Adipocyte (in vitro differentiated cells): ENCODE measurements around the gene BTBD9.
"Not testable (repeated sequence)": the region's sequence is repeated elsewhere in the genome, so short reads cannot be mapped to it uniquely, and the experiment has no call there.

Experiments
- DNase-seq: peaks from one replicate; pipeline ENCODE4 v3.0.0-alpha.2; 2015; ENCODE audit warnings: low read depth
- H3K27me3 ChIP-seq: replicated peaks from 2 replicates; pipeline ENCODE4 v1.7.0; 2013; ENCODE audit warnings: mild to moderate bottlenecking, low read length, moderate library complexity; ENCODE audit not compliant: control insufficient read depth, insufficient read depth
- H3K36me3 ChIP-seq: 2 replicates; pipeline ENCODE4 v1.7.0; 2013; ENCODE audit warnings: low read length, mild to moderate bottlenecking, moderate library complexity; ENCODE audit not compliant: control insufficient read depth, insufficient read depth, severe bottlenecking
- H3K4me1 ChIP-seq: 2 replicates; pipeline ENCODE4 v1.7.0; 2013; ENCODE audit warnings: mild to moderate bottlenecking, low read length, moderate library complexity; ENCODE audit not compliant: control insufficient read depth, insufficient read depth
- H3K4me3 ChIP-seq: 2 replicates; pipeline ENCODE4 v1.7.0; 2013; ENCODE audit warnings: mild to moderate bottlenecking, low read length, moderate library complexity
- H3K9ac ChIP-seq: 2 replicates; pipeline ENCODE4 v1.7.0; 2013; ENCODE audit warnings: mild to moderate bottlenecking, low read length, moderate library complexity
- H3K9me3 ChIP-seq: 2 replicates; pipeline ENCODE4 v1.7.0; 2013; ENCODE audit warnings: mild to moderate bottlenecking, low read length, moderate library complexity; ENCODE audit not compliant: control insufficient read depth

BTBD9 gene

DNA sequence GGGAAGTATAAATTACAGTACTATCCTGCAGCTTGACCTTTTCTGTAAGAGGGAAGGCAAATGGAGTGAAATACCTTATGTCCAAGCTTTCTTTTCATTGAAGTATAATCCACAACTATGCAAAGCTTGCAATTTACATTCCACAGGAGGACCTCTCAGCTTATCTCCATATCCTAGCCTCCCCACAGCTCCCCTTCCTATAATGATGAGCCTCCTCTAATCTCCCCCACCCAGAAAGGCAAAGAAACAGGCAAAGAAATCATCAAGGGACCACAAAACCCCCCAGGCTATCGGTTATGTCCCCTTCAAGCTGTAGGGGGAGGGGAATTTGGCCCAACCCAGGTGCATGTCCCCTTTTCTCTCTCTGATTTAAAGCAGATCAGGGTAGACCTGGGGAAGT, 21.4 kb downstream of the BTBD9 start:
- not testable (repeated sequence) for H3K4me1 ChIP-seq, H3K9ac ChIP-seq, H3K9me3 ChIP-seq, H3K36me3 ChIP-seq, H3K27me3 ChIP-seq, H3K4me3 ChIP-seq, DNase-seq

DNA sequence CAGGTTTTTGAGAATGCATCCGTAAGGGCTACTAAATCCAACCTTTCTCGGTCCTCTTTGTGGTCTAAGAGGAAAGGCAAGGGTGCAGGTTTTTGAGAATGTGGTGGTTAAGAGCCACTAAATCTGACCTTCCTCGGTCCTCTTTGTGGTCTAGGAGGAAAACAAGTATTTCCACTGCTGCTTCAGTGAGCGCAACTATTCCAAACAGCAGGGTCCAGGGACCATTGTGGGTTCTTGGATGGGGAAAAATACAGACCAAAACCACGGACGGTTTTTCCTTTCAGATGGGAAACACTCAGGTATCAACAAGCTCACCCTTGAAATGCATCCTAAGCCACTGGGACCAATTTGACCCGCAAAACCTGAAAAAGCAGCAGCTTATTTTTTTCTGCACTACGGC, 21.9 kb downstream of the BTBD9 start:
- no peak overlapping the region for H3K9ac ChIP-seq
- no peaks in the 10 kb centered on the region for H3K9me3 ChIP-seq
- peaks cover 13% of the 10 kb centered on the region for H3K4me1 ChIP-seq
- no peak for DNase-seq
- no peaks in the 10 kb centered on the region for H3K36me3 ChIP-seq
- H3K27me3 ChIP-seq, result no peaks in the 10 kb centered on the region
- H3K4me3 ChIP-seq, result no peak overlapping the region

DNA sequence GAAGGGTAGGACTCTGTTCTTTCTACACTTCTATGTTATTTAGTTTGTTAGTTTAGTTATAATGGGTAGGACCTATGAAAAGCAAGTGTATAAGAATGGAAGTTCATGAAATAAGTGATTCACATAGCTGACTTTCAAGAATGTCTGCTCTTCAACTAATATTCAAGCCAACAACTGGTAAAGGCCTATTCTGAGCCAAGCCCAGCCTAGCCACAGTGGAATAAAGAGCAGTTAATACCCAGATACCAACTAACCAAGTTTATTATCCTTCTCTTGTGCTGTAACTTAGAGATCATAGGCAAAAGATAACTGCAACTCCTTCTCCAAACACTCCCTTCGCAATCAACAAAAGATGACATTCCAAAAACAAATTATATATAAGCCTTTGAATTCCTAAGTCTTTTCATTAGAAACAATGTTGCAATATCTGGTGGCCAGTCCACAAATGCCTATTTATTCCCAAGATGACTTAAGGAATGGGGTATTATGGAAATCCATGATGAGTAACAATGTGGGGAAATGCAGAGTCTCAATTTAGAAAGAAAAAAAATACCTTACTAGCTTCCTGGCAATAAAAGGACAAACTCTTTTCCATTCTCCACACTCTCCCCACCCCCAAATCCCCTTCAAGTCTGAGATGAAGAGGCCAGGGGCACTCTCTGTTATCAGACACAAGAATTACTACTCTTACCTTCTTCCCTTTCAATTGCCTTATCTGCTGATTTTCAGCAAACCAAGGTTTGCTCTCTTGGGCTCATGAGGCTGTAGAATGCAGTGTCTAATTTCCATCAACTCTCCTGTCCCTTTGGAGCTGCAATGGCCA, 27.4 kb downstream of the BTBD9 start:
- Histone ChIP-seq H3K9me3 (no peaks in the 10 kb centered on the region), H3K36me3 (no peaks in the 10 kb centered on the region), H3K4me1 (peaks cover 37% of the 10 kb centered on the region), H3K4me3 (peak overlapping the region; percentile 65), H3K9ac (peak overlapping the region; percentile 3), H3K27me3 (no peaks in the 10 kb centered on the region)
- DNase-seq, result peak; percentile 74

DNA sequence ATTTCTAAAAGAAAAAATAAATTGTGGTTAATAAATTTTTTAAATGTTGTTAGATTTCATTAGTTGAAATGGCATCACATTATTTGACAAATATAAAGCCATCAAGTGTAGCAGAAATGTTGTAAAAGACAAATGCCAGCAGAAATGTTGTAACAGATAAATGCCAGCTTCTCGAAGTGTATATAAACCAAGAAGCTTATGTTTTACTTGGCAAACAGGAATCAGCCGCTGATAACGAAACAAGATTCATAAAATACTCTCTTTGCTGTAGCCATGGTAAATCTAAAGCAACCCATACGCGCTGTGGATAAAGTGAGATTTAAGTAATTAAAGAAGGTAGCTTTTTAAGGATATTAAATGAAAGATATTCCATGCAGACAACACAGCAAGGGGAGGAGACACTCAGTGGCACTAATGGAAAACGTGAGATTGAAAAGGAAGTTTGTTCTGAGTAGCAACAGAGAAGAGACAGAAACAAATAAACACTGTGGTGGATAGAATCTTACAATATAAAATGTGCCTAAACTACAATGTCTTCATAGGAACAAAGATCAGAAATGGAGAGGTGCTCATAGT, 29.6 kb downstream of the BTBD9 start:
- Histone ChIP-seq H3K9me3 (no peaks in the 10 kb centered on the region), H3K4me1 (peaks cover 37% of the 10 kb centered on the region), H3K4me3 (no peak overlapping the region), H3K27me3 (no peaks in the 10 kb centered on the region), H3K36me3 (no peaks in the 10 kb centered on the region), H3K9ac (no peak overlapping the region)
- DNase-seq, result no peak

DNA sequence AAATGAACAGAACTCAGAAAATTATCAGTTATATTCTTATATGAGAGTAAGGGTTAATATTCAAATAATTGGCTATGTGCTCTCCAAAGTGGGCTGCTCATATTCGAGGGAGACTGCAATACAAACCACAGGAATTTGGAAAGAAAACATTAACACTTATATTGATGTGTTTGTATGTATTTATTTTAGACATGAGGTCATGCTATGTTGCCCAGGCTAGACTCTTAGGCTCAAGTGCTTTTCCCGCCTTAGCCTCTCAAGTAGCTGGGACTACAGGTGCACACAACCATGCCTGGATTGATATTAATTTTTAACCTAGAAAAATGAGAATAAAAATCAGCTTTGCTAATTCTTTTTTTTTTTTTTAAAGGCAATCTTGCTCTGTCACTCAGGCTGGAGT, 35.0 kb downstream of the BTBD9 start:
- no peaks in the 10 kb centered on the region for H3K36me3 ChIP-seq
- peak; percentile 13 for DNase-seq
- no peaks in the 10 kb centered on the region for H3K9me3 ChIP-seq
- H3K27me3 ChIP-seq, result no peaks in the 10 kb centered on the region
- H3K4me1 ChIP-seq, result peaks cover 9% of the 10 kb centered on the region
- H3K9ac ChIP-seq, result no peak overlapping the region
- H3K4me3 ChIP-seq, result no peak overlapping the region

DNA sequence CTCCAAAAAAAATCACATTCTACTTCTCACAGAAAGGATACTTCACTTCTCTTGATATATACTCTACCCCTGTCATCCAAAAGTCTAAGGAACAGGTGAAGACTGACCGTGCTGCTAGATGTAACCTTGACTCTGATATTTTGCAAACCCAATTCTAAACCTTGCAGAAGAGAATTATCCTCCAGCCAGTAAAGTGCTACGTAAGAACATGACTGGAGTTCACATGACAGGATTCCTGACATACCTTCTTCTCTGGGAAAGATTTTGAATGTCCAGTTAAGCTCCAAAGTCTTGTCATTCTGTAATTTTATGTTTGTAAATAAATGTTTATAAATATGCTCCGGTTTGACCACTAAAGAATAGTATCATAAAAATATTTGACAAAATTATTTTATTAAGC, 35.8 kb downstream of the BTBD9 start:
- Histone ChIP-seq H3K9me3 (no peaks in the 10 kb centered on the region), H3K9ac (no peak overlapping the region), H3K4me3 (no peak overlapping the region), H3K27me3 (no peaks in the 10 kb centered on the region), H3K4me1 (peaks cover 7% of the 10 kb centered on the region), H3K36me3 (no peaks in the 10 kb centered on the region)
- DNase-seq, result peak; percentile 40

DNA sequence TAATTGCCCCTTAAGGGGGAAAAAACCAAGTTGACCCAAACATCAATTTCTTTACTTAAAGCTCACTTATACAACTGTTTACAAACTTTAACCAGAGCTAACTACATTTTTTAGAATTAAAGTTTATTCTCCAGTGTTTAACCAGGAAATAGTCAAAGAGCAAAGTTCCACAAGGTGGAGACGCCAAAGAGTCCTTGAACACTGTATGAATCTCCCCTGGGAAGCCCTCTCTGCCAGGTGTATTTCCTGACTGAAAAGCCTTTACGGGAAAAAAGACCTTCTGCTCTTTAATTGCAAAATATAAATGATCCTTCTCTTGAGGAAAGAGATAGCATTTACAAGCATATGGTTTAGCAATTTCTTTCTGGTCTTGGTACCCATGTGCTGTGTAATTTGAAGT, 36.2 kb downstream of the BTBD9 start:
- Histone ChIP-seq H3K27me3 (no peaks in the 10 kb centered on the region), H3K4me1 (peaks cover 7% of the 10 kb centered on the region), H3K9me3 (no peaks in the 10 kb centered on the region), H3K36me3 (no peaks in the 10 kb centered on the region), H3K9ac (no peak overlapping the region), H3K4me3 (no peak overlapping the region)
- DNase-seq, result no peak

DNA sequence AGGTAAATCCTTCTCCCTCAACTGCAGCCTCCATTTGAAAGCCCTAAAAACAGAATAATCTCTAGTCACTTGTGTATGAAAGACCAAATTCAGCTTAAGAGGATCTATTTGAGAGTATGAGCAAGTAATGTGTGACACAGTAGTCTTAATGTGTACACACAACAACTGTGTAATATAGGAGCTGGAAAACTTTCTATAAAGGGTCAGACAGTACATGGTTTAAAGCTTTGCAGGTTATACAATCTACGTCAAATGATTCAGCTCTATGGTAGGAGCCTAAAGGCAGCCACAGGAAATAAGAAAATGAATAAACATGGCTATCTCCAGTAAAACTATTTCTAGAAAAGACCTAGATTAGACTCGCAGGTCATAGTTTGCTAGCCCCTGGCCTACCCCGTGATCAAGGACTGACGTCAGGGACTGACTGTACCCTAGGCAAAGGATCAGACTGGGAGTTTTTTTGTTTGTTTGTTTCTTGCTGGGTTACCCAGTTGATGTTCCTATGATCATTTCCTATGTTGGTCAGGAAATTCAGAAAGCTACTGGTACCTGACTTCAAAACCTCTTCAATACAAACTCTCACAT, 39.7 kb downstream of the BTBD9 start:
- H3K9ac ChIP-seq, result no peak overlapping the region
- H3K4me1 ChIP-seq, result peaks cover 7% of the 10 kb centered on the region
- no peaks in the 10 kb centered on the region for H3K36me3 ChIP-seq
- DNase-seq, result no peak
- no peaks in the 10 kb centered on the region for H3K9me3 ChIP-seq
- H3K27me3 ChIP-seq, result no peaks in the 10 kb centered on the region
- no peak overlapping the region for H3K4me3 ChIP-seq

DNA sequence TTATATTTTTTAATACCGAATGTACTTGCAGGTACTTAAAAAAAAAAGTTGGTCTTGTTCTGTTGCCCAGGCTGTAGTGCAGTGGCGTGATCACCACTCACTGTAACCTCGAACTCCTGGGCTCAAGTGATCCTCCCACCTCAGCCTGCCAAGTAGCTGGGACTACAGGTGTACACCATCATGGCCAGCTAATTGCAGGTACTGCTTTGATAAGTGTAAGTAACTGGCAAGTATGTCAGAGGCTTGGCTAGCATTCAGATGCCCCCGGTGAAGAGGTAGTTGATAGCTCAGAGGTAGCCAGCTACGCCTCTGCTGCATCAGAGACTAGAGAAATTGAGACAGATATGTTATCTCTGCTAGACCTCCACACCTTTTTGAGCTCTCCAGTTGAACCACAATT, 40.5 kb downstream of the BTBD9 start:
- H3K27me3 ChIP-seq, result no peaks in the 10 kb centered on the region

DNA sequence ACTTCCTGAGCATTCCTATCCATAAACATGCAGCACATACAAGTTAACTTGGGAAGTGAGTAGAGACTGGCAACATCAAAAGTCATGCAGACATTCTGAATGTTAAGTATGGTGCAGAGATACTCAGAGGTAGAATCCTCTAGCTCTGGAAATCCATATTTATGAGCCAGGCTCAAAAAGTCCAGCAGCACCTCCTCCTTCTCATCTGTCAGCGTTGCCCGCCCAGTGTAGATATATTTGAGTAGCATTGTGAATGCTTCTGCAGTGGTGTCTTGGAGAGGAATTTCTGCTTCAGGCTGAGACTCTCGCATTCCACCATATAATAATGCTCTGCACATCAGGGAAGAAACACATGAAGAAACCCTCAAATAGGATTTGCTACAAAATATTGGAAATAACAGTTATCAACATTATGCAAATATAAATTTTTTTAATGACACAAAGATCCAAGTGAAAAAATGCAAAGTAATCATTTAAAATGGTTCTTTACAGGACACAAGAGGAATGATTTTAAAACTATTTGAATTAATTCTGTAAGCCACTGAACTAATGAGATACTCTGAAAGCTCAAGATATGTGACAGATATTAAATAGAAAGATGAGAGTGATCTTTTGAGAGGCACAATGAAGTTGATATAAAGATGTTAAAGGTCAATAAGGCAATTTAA, 45.6 kb downstream of the BTBD9 start:
- H3K4me1 ChIP-seq, result peaks cover 18% of the 10 kb centered on the region
- H3K36me3 ChIP-seq, result peaks cover 6% of the 10 kb centered on the region
- no peak for DNase-seq
- no peaks in the 10 kb centered on the region for H3K9me3 ChIP-seq
- H3K9ac ChIP-seq, result no peak overlapping the region
- H3K27me3 ChIP-seq, result no peaks in the 10 kb centered on the region
- H3K4me3 ChIP-seq, result no peak overlapping the region

More for the DNA sequence above, 40.5 kb downstream of the BTBD9 start:
- Histone ChIP-seq H3K4me1 (peaks cover 7% of the 10 kb centered on the region), H3K9me3 (no peaks in the 10 kb centered on the region), H3K36me3 (no peaks in the 10 kb centered on the region), H3K4me3 (no peak overlapping the region), H3K9ac (no peak overlapping the region)
- DNase-seq, result no peak

DNA sequence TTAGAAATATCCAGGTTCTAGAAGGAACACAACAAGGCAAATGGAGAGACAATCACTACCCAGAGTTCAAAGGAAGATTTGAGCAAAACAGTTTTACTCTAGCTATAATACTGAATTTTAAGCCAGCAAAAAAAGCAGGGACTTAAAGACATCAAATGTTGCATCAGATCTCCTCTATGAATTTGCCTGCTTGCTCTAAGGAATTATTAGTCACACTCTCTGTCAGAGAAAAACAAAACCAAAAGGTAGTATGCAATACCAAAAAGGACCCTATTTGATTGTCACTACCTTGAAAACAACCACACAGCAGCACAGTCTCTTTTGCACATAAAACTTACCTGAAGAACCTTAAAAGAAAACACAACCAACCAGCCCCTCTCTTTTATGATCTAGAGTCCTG, 46.3 kb downstream of the BTBD9 start:
- H3K36me3 ChIP-seq, result peaks cover 6% of the 10 kb centered on the region
- peak overlapping the region; percentile 2 for H3K4me3 ChIP-seq
- peaks cover 25% of the 10 kb centered on the region for H3K4me1 ChIP-seq
- no peaks in the 10 kb centered on the region for H3K27me3 ChIP-seq
- peak; percentile 52 for DNase-seq
- H3K9me3 ChIP-seq, result no peaks in the 10 kb centered on the region
- peak overlapping the region; percentile 55 for H3K9ac ChIP-seq
